GM23338 (cell line): ENCODE data around the gene ZFP36L1. TPM values are rescaled to one million over a fixed set of nuclear protein-coding genes. Genes with fewer than 3 reads are reported as not detected.

Source experiments
- ATAC-seq: fragments of 200-7000 bp; cut with Tn5 transposase; 3 replicates; pipeline ENCODE4 v1.9.1; 2020
- DNase-seq: peaks from one replicate; pipeline ENCODE4 v3.0.0-alpha.2; 2015; ENCODE audit warnings: low spot score
- H2AFZ ChIP-seq: fragments of 200-600 bp; sonication (generic); 2 replicates; pipeline ENCODE4 v1.8.0; 2016; ENCODE audit warnings: antibody characterized with exemption, mild to moderate bottlenecking, moderate library complexity
- H3F3A ChIP-seq: fragments of 200-600 bp; sonication (generic); replicated peaks from 2 replicates; pipeline ENCODE4 v1.8.0; 2017; ENCODE audit warnings: antibody characterized with exemption, mixed run types, low read depth
- H3K27ac ChIP-seq: fragments of 200-600 bp; sonication (generic); 2 replicates; pipeline ENCODE4 v1.6.1; 2016; ENCODE audit warnings: low read depth
- H3K27me3 ChIP-seq: fragments of 200-600 bp; sonication (generic); 2 replicates; pipeline ENCODE4 v1.8.0; 2016; ENCODE audit warnings: mild to moderate bottlenecking, mixed run types, moderate library complexity; ENCODE audit not compliant: insufficient read depth
- H3K36me3 ChIP-seq: fragments of 200-600 bp; sonication (generic); 2 replicates; pipeline ENCODE4 v1.8.0; 2016; ENCODE audit warnings: mild to moderate bottlenecking; ENCODE audit not compliant: insufficient read depth
- H3K4me1 ChIP-seq: fragments of 200-600 bp; sonication (generic); 2 replicates; pipeline ENCODE4 v1.8.0; 2016; ENCODE audit warnings: mild to moderate bottlenecking, moderate library complexity; ENCODE audit not compliant: insufficient read depth
- H3K4me2 ChIP-seq: fragments of 200-600 bp; sonication (generic); 2 replicates; pipeline ENCODE4 v1.7.1; 2017; ENCODE audit warnings: mixed run types
- H3K4me3 ChIP-seq: fragments of 200-600 bp; sonication (generic); 2 replicates; pipeline ENCODE4 v1.6.1; 2016; ENCODE audit warnings: mixed run types
- H3K79me2 ChIP-seq: fragments of 200-600 bp; sonication (generic); replicated peaks from 2 replicates; pipeline ENCODE4 v1.8.0; 2017; ENCODE audit warnings: mild to moderate bottlenecking; ENCODE audit not compliant: insufficient read depth
- H3K9me2 ChIP-seq: fragments of 200-600 bp; sonication (generic); 2 replicates; pipeline ENCODE4 v1.8.0; 2017; ENCODE audit not compliant: insufficient read depth
- H4K20me1 ChIP-seq: fragments of 200-600 bp; sonication (generic); replicated peaks from 2 replicates; pipeline ENCODE4 v1.8.0; 2017; ENCODE audit warnings: mild to moderate bottlenecking; ENCODE audit not compliant: insufficient read depth
- H3K27ac Mint-ChIP-seq: 2 replicates; pipeline ENCODE4 v1.8.0; 2020; ENCODE audit warnings: inconsistent platforms, mild to moderate bottlenecking, moderate library complexity, mixed read lengths
- H3K27me3 Mint-ChIP-seq: 3 replicates; pipeline ENCODE4 v1.8.0; 2022; ENCODE audit warnings: low read depth, mild to moderate bottlenecking, moderate library complexity, mixed read lengths, inconsistent platforms; ENCODE audit not compliant: insufficient read depth, poor library complexity
- H3K36me3 Mint-ChIP-seq: 3 replicates; pipeline ENCODE4 v1.8.0; 2021; ENCODE audit warnings: low read depth, mild to moderate bottlenecking, inconsistent platforms, moderate library complexity, mixed read lengths
- H3K4me1 Mint-ChIP-seq: 3 replicates; pipeline ENCODE4 v1.8.0; 2020; ENCODE audit warnings: mild to moderate bottlenecking, inconsistent platforms, mixed read lengths
- H3K4me3 Mint-ChIP-seq: 3 replicates; pipeline ENCODE4 v1.8.0; 2021; ENCODE audit warnings: moderate library complexity, mild to moderate bottlenecking, inconsistent platforms, mixed read lengths
- H3K9me3 Mint-ChIP-seq: 3 replicates; pipeline ENCODE4 v1.8.0; 2020; ENCODE audit warnings: moderate library complexity, mild to moderate bottlenecking, inconsistent platforms, mixed read lengths
- CREB1 ChIP-seq: fragments of 250-450 bp; sonication (Bioruptor Pico); IDR thresholded peaks from 2 replicates; pipeline ENCODE4 v1.5.0; 2020; ENCODE audit warnings: low read depth, mild to moderate bottlenecking, moderate library complexity
- ETS1 ChIP-seq: IDR thresholded peaks from 2 replicates; pipeline ENCODE4 v1.6.1; 2016; ENCODE audit warnings: antibody characterized with exemption
- EZH2 ChIP-seq: fragments of 200-600 bp; sonication (generic); IDR thresholded peaks from one replicate; pipeline ENCODE4 v1.8.0; 2017; ENCODE audit warnings: antibody characterized with exemption, mild to moderate bottlenecking, low read depth; ENCODE audit not compliant: unreplicated experiment
- EZH2phosphoT487 ChIP-seq: fragments of 200-600 bp; sonication (generic); IDR thresholded peaks from one replicate; pipeline ENCODE4 v1.8.1; 2018; ENCODE audit warnings: antibody characterized with exemption; ENCODE audit not compliant: unreplicated experiment
- JUNB ChIP-seq: IDR thresholded peaks from one replicate; pipeline ENCODE4 v1.6.1; 2016; ENCODE audit warnings: antibody characterized with exemption; ENCODE audit not compliant: unreplicated experiment
- NANOG ChIP-seq: IDR thresholded peaks from 2 replicates; pipeline ENCODE4 v1.6.1; 2016; ENCODE audit warnings: antibody characterized with exemption, borderline replicate concordance
- POLR2AphosphoS5 ChIP-seq: IDR thresholded peaks from 2 replicates; pipeline ENCODE4 v1.6.1; 2016; ENCODE audit warnings: antibody characterized with exemption, low read depth
- REST ChIP-seq: IDR thresholded peaks from one replicate; pipeline ENCODE4 v1.6.1; 2018; ENCODE audit warnings: antibody characterized with exemption; ENCODE audit not compliant: unreplicated experiment
- STAT1 ChIP-seq: IDR thresholded peaks from one replicate; pipeline ENCODE4 v1.6.1; 2016; ENCODE audit warnings: antibody characterized with exemption; ENCODE audit not compliant: unreplicated experiment
- ZNF114 ChIP-seq: fragments of 250-450 bp; sonication (Bioruptor Pico); IDR thresholded peaks from 2 replicates; pipeline ENCODE4 v1.5.0; 2020; ENCODE audit warnings: mild to moderate bottlenecking, moderate library complexity
- ZNF331 ChIP-seq: fragments of 250-450 bp; sonication (Bioruptor Pico); IDR thresholded peaks from 2 replicates; pipeline ENCODE4 v1.5.0; 2020; ENCODE audit warnings: low read depth, mild to moderate bottlenecking, moderate library complexity
- polyA plus RNA-seq: library from polyadenylated mRNA; unstranded; fragments of >200 nt; fragmentation: Nextera tagmentation; extraction: Ambion mirVana; gene quantifications from 2 replicates; pipeline ENCODE4 v1.2.1, GENCODE V29; 2016
- total RNA-seq: library from RNA; depleted of rRNA; stranded (reverse); fragments of >200 nt; shearing (Covaris generic); gene quantifications from 2 replicates; pipeline ENCODE4 v1.2.3, GENCODE V29; 2014
- TF ChIP-seq, protein P1 (sequence below): fragments of 250-450 bp; sonication (Bioruptor Pico); IDR thresholded peaks from 2 replicates; pipeline ENCODE4 v1.5.0; 2020; ENCODE audit warnings: mild to moderate bottlenecking, moderate library complexity
- TF ChIP-seq, protein P2 (sequence below), 2 experiments: fragments of 200-600 bp in 1 of 2; sonication (generic) in 1 of 2; conservative IDR thresholded peaks; 2 replicates each; pipeline versions ENCODE4 v1.5.1 to v1.6.1; 2016 to 2017; ENCODE audit warnings: antibody characterized with exemption in 2 of 2, low read depth in 2 of 2, mild to moderate bottlenecking in 2 of 2, moderate library complexity in 1 of 2

Gene ZFP36L1
- total and polyA plus RNA-seq, 2 experiments from 2014 or later = 148 to 382 TPM

DNA sequence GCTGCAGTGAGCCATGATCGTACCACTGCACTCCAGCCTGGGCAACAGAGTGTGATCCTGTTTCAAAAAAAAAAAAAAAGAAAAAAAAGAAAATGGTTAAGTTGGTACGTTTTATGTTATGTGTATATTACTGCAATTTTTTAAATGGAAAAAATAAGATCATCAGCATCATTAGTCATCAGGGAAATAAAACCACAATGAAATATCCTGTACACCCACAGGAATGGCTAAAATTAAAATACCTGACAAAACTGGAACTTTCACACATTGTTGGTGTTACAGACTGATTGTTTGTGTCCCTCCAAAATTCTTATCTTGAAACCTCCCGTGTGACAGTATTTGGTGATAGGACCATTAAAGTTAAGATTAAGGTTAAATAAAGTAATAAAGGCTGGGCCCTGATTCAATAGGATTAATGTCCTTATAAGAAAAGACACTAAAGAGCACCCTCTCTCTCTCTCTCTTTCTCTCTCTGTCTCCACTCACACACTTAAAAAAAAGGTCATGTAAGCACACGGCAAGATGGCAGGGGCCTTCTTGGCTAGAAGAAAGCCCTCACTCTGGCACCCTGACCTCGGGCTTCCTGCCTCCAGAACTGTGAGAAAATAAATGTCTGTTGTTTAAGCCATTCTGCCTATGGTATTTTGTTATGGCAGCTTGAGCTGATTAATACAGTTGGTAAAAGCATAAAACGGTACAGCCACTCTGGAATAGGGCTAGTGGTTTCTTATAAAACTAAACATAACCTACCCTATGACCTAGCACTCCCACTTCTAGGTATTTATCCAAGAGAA lies 48.3 kb upstream of the ZFP36L1 start:
- no peak for TF ChIP-seq NANOG
- no peak for TF ChIP-seq ETS1
- TF ChIP-seq CREB1 (CRISPR knock-in tag) = no peak
- TF ChIP-seq STAT1 = no peak
- no peak for TF ChIP-seq EZH2
- TF ChIP-seq, protein P1, sequence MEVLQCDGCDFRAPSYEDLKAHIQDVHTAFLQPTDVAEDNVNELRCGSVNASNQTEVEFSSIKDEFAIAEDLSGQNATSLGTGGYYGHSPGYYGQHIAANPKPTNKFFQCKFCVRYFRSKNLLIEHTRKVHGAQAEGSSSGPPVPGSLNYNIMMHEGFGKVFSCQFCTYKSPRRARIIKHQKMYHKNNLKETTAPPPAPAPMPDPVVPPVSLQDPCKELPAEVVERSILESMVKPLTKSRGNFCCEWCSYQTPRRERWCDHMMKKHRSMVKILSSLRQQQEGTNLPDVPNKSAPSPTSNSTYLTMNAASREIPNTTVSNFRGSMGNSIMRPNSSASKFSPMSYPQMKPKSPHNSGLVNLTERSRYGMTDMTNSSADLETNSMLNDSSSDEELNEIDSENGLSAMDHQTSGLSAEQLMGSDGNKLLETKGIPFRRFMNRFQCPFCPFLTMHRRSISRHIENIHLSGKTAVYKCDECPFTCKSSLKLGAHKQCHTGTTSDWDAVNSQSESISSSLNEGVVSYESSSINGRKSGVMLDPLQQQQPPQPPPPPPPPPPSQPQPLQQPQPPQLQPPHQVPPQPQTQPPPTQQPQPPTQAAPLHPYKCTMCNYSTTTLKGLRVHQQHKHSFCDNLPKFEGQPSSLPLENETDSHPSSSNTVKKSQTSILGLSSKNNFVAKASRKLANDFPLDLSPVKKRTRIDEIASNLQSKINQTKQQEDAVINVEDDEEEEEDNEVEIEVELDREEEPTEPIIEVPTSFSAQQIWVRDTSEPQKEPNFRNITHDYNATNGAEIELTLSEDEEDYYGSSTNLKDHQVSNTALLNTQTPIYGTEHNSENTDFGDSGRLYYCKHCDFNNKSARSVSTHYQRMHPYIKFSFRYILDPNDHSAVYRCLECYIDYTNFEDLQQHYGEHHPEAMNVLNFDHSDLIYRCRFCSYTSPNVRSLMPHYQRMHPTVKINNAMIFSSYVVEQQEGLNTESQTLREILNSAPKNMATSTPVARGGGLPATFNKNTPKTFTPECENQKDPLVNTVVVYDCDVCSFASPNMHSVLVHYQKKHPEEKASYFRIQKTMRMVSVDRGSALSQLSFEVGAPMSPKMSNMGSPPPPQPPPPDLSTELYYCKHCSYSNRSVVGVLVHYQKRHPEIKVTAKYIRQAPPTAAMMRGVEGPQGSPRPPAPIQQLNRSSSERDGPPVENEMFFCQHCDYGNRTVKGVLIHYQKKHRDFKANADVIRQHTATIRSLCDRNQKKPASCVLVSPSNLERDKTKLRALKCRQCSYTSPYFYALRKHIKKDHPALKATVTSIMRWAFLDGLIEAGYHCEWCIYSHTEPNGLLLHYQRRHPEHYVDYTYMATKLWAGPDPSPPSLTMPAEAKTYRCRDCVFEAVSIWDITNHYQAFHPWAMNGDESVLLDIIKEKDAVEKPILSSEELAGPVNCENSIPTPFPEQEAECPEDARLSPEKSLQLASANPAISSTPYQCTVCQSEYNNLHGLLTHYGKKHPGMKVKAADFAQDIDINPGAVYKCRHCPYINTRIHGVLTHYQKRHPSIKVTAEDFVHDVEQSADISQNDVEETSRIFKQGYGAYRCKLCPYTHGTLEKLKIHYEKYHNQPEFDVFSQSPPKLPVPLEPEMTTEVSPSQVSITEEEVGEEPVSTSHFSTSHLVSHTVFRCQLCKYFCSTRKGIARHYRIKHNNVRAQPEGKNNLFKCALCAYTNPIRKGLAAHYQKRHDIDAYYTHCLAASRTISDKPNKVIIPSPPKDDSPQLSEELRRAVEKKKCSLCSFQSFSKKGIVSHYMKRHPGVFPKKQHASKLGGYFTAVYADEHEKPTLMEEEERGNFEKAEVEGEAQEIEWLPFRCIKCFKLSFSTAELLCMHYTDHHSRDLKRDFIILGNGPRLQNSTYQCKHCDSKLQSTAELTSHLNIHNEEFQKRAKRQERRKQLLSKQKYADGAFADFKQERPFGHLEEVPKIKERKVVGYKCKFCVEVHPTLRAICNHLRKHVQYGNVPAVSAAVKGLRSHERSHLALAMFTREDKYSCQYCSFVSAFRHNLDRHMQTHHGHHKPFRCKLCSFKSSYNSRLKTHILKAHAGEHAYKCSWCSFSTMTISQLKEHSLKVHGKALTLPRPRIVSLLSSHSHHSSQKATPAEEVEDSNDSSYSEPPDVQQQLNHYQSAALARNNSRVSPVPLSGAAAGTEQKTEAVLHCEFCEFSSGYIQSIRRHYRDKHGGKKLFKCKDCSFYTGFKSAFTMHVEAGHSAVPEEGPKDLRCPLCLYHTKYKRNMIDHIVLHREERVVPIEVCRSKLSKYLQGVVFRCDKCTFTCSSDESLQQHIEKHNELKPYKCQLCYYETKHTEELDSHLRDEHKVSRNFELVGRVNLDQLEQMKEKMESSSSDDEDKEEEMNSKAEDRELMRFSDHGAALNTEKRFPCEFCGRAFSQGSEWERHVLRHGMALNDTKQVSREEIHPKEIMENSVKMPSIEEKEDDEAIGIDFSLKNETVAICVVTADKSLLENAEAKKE (CRISPR knock-in tag) = no peak
- TF ChIP-seq REST = no peak
- no peak for TF ChIP-seq POLR2AphosphoS5
- TF ChIP-seq ZNF331 (CRISPR knock-in tag) = no peak
- TF ChIP-seq ZNF114 (CRISPR knock-in tag) = no peak
- TF ChIP-seq, protein P2, sequence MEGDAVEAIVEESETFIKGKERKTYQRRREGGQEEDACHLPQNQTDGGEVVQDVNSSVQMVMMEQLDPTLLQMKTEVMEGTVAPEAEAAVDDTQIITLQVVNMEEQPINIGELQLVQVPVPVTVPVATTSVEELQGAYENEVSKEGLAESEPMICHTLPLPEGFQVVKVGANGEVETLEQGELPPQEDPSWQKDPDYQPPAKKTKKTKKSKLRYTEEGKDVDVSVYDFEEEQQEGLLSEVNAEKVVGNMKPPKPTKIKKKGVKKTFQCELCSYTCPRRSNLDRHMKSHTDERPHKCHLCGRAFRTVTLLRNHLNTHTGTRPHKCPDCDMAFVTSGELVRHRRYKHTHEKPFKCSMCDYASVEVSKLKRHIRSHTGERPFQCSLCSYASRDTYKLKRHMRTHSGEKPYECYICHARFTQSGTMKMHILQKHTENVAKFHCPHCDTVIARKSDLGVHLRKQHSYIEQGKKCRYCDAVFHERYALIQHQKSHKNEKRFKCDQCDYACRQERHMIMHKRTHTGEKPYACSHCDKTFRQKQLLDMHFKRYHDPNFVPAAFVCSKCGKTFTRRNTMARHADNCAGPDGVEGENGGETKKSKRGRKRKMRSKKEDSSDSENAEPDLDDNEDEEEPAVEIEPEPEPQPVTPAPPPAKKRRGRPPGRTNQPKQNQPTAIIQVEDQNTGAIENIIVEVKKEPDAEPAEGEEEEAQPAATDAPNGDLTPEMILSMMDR (conservative IDR thresholded peaks at IDR 0.05; ENCODE audit: low read depth in 2 of 2) = no peak
- TF ChIP-seq JUNB = no peak
- no peak for TF ChIP-seq EZH2phosphoT487
- Histone ChIP-seq H3K79me2 (no peaks in the 10 kb centered on the region), H2AFZ (no peak overlapping the region), H4K20me1 (no peaks in the 10 kb centered on the region), H3K4me1 (no peaks in the 10 kb centered on the region), H3K27me3 (no peaks in the 10 kb centered on the region), H3K4me2 (no peak overlapping the region), H3K36me3 (no peaks in the 10 kb centered on the region), H3F3A (no peaks in the 10 kb centered on the region), H3K9me2 (no peaks in the 10 kb centered on the region), H3K27ac (no peak overlapping the region), H3K4me3 (no peak overlapping the region)
- H3K9me3 Mint-ChIP-seq = peaks cover 26% of the 10 kb centered on the region
- peaks cover 8% of the 10 kb centered on the region for H3K27me3 Mint-ChIP-seq
- ATAC-seq = no peak
- H3K4me1 Mint-ChIP-seq = peaks cover 8% of the 10 kb centered on the region; the same call in 2 of the 3 replicates
- H3K27ac Mint-ChIP-seq = no peak overlapping the region
- H3K36me3 Mint-ChIP-seq = peaks cover 7% of the 10 kb centered on the region; the same call in 2 of the 3 replicates
- DNase-seq = no peak
- H3K4me3 Mint-ChIP-seq = no peak overlapping the region
